CD14-positive monocyte (primary cell): ENCODE data around the gene SEMA6B. TPM values are rescaled to one million over a fixed set of nuclear protein-coding genes. Genes with fewer than 3 reads are reported as not detected.

Experiments
- DNase-seq, 3 donors: peaks; one replicate each; pipeline ENCODE4 v3.0.0-alpha.2; 2011 to 2022
- H2AFZ ChIP-seq: 2 replicates; pipeline ENCODE4 v1.6.0; 2012; ENCODE audit warnings: mild to moderate bottlenecking, low read depth, low read length, inconsistent platforms; ENCODE audit not compliant: insufficient read depth, poor library complexity, severe bottlenecking
- H3K27ac ChIP-seq, 2 donors: 1 replicate in 1 of 2; 2 replicates in 1 of 2; pipeline ENCODE4 v1.5.1; 2012 to 2013; ENCODE audit warnings: low read length in 2 of 2, control low read depth in 1 of 2, inconsistent platforms in 1 of 2, low read depth in 1 of 2, mild to moderate bottlenecking in 1 of 2
- H3K27me3 ChIP-seq, 2 donors: one replicate each; pipeline versions ENCODE4 v1.6.0 to v1.6.1; 2011 to 2013; ENCODE audit warnings: low read length in 2 of 2; ENCODE audit not compliant: control insufficient read depth in 2 of 2, insufficient read depth in 2 of 2
- H3K36me3 ChIP-seq, 2 donors: replicated peaks in 1 of 2; 1 replicate in 1 of 2; 2 replicates in 1 of 2; pipeline versions ENCODE4 v1.5.1 to v1.6.1; 2012 to 2013; ENCODE audit warnings: low read length in 2 of 2, control low read depth in 1 of 2, inconsistent platforms in 1 of 2, mild to moderate bottlenecking in 1 of 2; ENCODE audit not compliant: insufficient read depth in 2 of 2, control insufficient read depth in 1 of 2
- H3K4me1 ChIP-seq, 2 donors: 1 replicate in 1 of 2; 2 replicates in 1 of 2; pipeline versions ENCODE4 v1.5.1 to v1.6.1; 2012 to 2013; ENCODE audit warnings: low read length in 2 of 2, control low read depth in 1 of 2, inconsistent platforms in 1 of 2, mild to moderate bottlenecking in 1 of 2, moderate library complexity in 1 of 2; ENCODE audit not compliant: insufficient read depth in 2 of 2, control insufficient read depth in 1 of 2
- H3K4me2 ChIP-seq: replicated peaks from 2 replicates; pipeline ENCODE3; 2012; ENCODE audit warnings: low read length, moderate library complexity, mild to moderate bottlenecking; ENCODE audit not compliant: poor library complexity, severe bottlenecking; ENCODE audit errors: extremely low read depth
- H3K4me3 ChIP-seq, 3 experiments: fragments of 200-600 bp in 1 of 3; sonication (generic) in 1 of 3; replicated peaks in 1 of 3; 1 replicate in 2 of 3; 2 replicates in 1 of 3; pipeline ENCODE4 v1.5.1; 2011 to 2013; ENCODE audit warnings: low read length in 3 of 3, mild to moderate bottlenecking in 3 of 3, control low read depth in 2 of 3, low read depth in 2 of 3, inconsistent platforms in 1 of 3, moderate library complexity in 1 of 3
- H3K79me2 ChIP-seq: 2 replicates; pipeline ENCODE4 v1.6.0; 2012; ENCODE audit warnings: mild to moderate bottlenecking, control low read depth, inconsistent platforms, low read length, moderate library complexity; ENCODE audit not compliant: insufficient read depth
- H3K9ac ChIP-seq: 2 replicates; pipeline ENCODE4 v1.6.0; 2017; ENCODE audit warnings: low read length, mild to moderate bottlenecking; ENCODE audit not compliant: insufficient read depth, poor library complexity, severe bottlenecking
- H3K9me3 ChIP-seq, 2 donors: replicated peaks in 1 of 2; 1 replicate in 1 of 2; 2 replicates in 1 of 2; pipeline versions ENCODE4 v1.5.1 to v1.6.1; 2012 to 2013; ENCODE audit warnings: low read length in 2 of 2, control low read depth in 1 of 2; ENCODE audit not compliant: control insufficient read depth in 1 of 2, insufficient read depth in 1 of 2
- H4K20me1 ChIP-seq: 2 replicates; pipeline ENCODE4 v1.6.0; 2012; ENCODE audit warnings: mild to moderate bottlenecking, low read length, control low read depth, moderate library complexity; ENCODE audit not compliant: insufficient read depth
- H3K27ac Mint-ChIP-seq, 7 donors: one replicate each; pipeline ENCODE4 v1.8.0; 2020; ENCODE audit warnings: mild to moderate bottlenecking in 7 of 7, mixed read lengths in 7 of 7, moderate library complexity in 6 of 7, inconsistent platforms in 2 of 7
- H3K27me3 Mint-ChIP-seq, 3 donors: one replicate each; pipeline ENCODE4 v1.8.0; 2021 to 2022; ENCODE audit warnings: low read depth in 3 of 3, mild to moderate bottlenecking in 3 of 3, mixed read lengths in 3 of 3, moderate library complexity in 3 of 3, inconsistent platforms in 1 of 3
- H3K36me3 Mint-ChIP-seq, 2 donors: one replicate each; pipeline ENCODE4 v1.8.0; 2020; ENCODE audit warnings: mixed read lengths in 2 of 2, inconsistent platforms in 1 of 2, mild to moderate bottlenecking in 1 of 2
- H3K4me1 Mint-ChIP-seq: one replicate; pipeline ENCODE4 v1.8.0; 2020; ENCODE audit warnings: mild to moderate bottlenecking, mixed read lengths
- H3K4me3 Mint-ChIP-seq, 2 donors: one replicate each; pipeline ENCODE4 v1.8.0; 2020; ENCODE audit warnings: mild to moderate bottlenecking in 2 of 2, mixed read lengths in 2 of 2, moderate library complexity in 1 of 2
- H3K9me3 Mint-ChIP-seq, 7 donors: one replicate each; pipeline ENCODE4 v1.8.0; 2020 to 2022; ENCODE audit warnings: mixed read lengths in 7 of 7, mild to moderate bottlenecking in 6 of 7, moderate library complexity in 6 of 7, inconsistent platforms in 2 of 7
- WGBS: methylation state at CpG from one replicate; pipeline ENCODE4 v1.1.5; 2013; ENCODE audit warnings: missing lambda C conversion rate; ENCODE audit not compliant: insufficient coverage; 5-methylcytosine and 5-hydroxymethylcytosine counted together
- intact Hi-C, 2 donors: fragments of 100-400 bp; cut with micrococcal nuclease; formaldehyde crosslinking; loops; one replicate each; pipeline versions ENCODE4 v1.15.0 to v1.15.1; 2023
- polyA plus RNA-seq, 3 donors: library from polyadenylated mRNA; depleted of rRNA in 1 of 3; unstranded in 2 of 3; stranded (reverse) in 1 of 3; fragments of 300-500 nt in 2 of 3; fragments of >200 nt in 1 of 3; fragmentation: Illumina TruSeq in 2 of 3; gene quantifications; 1 replicate in 2 of 3; 2 replicates in 1 of 3; pipeline ENCODE4 v1.2.3, GENCODE V29; 2012 to 2021
- TF ChIP-seq, protein P1 (sequence below): fragments of 200-600 bp; IDR thresholded peaks from one replicate; pipeline ENCODE4 v1.8.0; 2022; ENCODE audit warnings: antibody characterized with exemption, mild to moderate bottlenecking

The SEMA6B gene
- polyA plus RNA-seq, 3 donors: 0.12 to 1.6 (median 0.87) TPM

DNA sequence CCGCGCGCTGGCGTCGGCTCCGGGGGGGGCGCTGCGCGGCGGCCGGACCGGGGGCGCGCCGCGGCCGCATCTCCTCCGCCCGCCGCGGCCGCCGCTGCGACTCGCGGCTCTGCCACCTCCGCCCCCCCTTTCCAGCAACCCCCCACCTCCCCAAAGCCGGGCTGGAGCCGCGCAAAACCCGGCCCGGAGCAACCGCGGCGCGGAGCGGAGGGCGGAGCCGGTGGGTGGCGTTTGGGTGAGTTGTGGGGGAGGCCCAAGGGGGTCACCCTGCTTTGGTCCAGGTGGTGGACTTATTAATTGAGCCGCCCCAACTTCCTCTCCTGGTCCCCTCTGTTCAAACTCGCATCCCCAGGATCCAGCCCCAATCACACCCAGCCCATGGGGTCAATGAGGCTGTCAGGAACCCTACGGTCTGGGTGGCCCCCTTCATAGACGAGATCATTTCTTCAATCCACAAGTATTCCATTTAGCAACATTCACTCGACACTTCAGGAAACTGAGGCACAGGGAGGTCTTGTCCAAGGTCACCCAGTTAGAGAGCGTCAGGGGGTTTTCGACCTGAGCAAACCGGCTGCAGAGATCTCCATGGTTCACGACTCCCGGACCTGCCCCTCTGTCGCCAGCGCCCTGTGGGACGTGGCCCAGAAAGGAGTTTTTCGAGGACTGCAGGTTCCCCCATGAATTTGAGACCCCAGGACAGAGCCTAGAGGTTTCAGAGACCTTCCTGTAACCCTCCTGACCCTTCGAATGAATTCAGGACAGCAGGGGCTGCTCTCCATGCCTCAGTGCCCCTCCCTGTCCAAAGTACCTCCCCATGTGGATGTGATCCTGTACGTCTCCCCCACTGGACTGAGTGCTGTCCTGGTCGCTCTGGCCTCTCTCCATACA, 22.4 kb upstream of the SEMA6B start:
- no peak for DNase-seq
- no peak overlapping the region for H3K27ac ChIP-seq
- H3K79me2 ChIP-seq: no peaks in the 10 kb centered on the region
- H3K36me3 ChIP-seq: no peaks in the 10 kb centered on the region
- TF ChIP-seq, protein P1, sequence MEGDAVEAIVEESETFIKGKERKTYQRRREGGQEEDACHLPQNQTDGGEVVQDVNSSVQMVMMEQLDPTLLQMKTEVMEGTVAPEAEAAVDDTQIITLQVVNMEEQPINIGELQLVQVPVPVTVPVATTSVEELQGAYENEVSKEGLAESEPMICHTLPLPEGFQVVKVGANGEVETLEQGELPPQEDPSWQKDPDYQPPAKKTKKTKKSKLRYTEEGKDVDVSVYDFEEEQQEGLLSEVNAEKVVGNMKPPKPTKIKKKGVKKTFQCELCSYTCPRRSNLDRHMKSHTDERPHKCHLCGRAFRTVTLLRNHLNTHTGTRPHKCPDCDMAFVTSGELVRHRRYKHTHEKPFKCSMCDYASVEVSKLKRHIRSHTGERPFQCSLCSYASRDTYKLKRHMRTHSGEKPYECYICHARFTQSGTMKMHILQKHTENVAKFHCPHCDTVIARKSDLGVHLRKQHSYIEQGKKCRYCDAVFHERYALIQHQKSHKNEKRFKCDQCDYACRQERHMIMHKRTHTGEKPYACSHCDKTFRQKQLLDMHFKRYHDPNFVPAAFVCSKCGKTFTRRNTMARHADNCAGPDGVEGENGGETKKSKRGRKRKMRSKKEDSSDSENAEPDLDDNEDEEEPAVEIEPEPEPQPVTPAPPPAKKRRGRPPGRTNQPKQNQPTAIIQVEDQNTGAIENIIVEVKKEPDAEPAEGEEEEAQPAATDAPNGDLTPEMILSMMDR: no peak
- 36% methylated on average over 20 of the region's 57 CpGs for WGBS
- no peak overlapping the region for H3K4me2 ChIP-seq
- H4K20me1 ChIP-seq: no peaks in the 10 kb centered on the region
- intact Hi-C loops: no loop called here
- Mint-ChIP-seq H3K4me3 (peak overlapping the region in 1 of 2 donors; percentile 84), H3K36me3 (peaks cover 3 to 4% of the 10 kb centered on the region in 2 donors), H3K4me1 (no peaks in the 10 kb centered on the region), H3K27me3 (peaks cover 77 to 95% (median 78%) of the 10 kb centered on the region in 3 donors), H3K9me3 (peaks cover 2 to 22% (median 8%) of the 10 kb centered on the region in 7 donors), H3K27ac (no peak overlapping the region)
- peaks cover 45 to 91% of the 10 kb centered on the region in 2 donors for H3K27me3 ChIP-seq
- H3K9ac ChIP-seq: no peak overlapping the region
- peaks cover 0 to 30% of the 10 kb centered on the region in 2 donors for H3K9me3 ChIP-seq
- no peak overlapping the region for H2AFZ ChIP-seq
- H3K4me3 ChIP-seq: no peak overlapping the region
- H3K4me1 ChIP-seq: peaks cover 10% of the 10 kb centered on the region in 2 donors

DNA sequence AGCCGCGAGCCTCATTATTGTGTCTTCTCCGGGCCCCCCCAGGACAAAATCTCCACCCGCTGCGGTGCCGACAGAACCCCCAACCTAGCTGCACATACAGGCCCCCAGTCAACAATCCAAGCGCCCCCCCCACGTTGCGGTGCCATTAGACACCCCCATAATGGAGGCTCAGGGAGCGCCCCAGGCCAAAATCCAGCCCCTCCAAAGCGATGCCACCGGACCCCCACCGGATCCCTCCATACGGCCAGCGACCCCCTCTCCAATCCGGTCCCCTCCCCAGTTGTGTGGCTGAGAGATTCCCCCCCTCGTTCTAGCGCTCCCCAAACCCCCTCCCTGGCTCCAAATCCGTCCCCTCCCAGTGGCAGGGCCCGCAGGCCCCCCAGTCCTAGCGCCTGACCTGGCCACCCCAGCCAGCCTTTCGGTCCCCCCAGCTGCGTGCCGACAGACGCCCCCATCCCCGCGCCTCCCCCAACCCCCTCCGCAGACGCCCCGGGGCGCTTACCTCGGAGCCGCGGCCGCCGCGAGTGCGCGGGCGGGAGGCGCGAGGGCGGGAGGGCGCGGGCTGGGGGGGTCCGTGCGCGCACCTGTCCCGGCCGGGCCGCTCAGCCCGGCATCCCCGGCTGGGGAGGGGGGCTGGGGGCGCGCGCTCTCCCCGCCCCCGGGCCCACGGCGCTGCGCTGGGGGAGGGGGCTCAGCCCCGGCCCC, 21.6 kb upstream of the SEMA6B start:
- H3K4me1 ChIP-seq: peaks cover 10% of the 10 kb centered on the region in 2 donors
- H3K27ac Mint-ChIP-seq: no peak overlapping the region
- DNase-seq: no peak
- H3K27me3 ChIP-seq: peaks cover 45 to 89% of the 10 kb centered on the region in 2 donors
- TF ChIP-seq, protein P1: no peak
- no peak overlapping the region for H2AFZ ChIP-seq
- H3K4me1 Mint-ChIP-seq: no peaks in the 10 kb centered on the region
- no peaks in the 10 kb centered on the region for H4K20me1 ChIP-seq
- no peak overlapping the region for H3K9ac ChIP-seq
- no peaks in the 10 kb centered on the region for H3K36me3 ChIP-seq
- H3K9me3 Mint-ChIP-seq: peaks cover 2 to 24% (median 8%) of the 10 kb centered on the region in 7 donors
- H3K27me3 Mint-ChIP-seq: peaks cover 72 to 93% (median 78%) of the 10 kb centered on the region in 3 donors
- intact Hi-C loops: no loop called here
- peaks cover 0 to 30% of the 10 kb centered on the region in 2 donors for H3K9me3 ChIP-seq
- under 1% methylated on average over 38 of the region's 62 CpGs for WGBS
- H3K4me3 ChIP-seq: no peak overlapping the region
- no peak overlapping the region for H3K27ac ChIP-seq
- H3K79me2 ChIP-seq: no peaks in the 10 kb centered on the region
- peak overlapping the region in 1 of 2 donors; percentile 67 for H3K4me3 Mint-ChIP-seq
- H3K4me2 ChIP-seq: no peak overlapping the region
- peaks cover 3 to 4% of the 10 kb centered on the region in 2 donors for H3K36me3 Mint-ChIP-seq
